ENCODE data around the gene ATP6V0A1. TPM values are rescaled to one million over a fixed set of nuclear protein-coding genes. Genes with fewer than 3 reads are reported as not detected.
"Not testable (repeated sequence)": the region's sequence is repeated elsewhere in the genome, so short reads cannot be mapped to it uniquely, and the experiment has no call there.

Gene ATP6V0A1
- 10 to 100 TPM; 14.6 to 44.3 TPM for total RNA-seq

- Mint-ChIP-seq H3K36me3 (ENCODE audit: low read depth) (peaks cover 21% of the 10 kb centered on the region), H3K4me1 (peaks cover 31% of the 10 kb centered on the region), H3K9me3 (no peaks in the 10 kb centered on the region), H3K27ac (peak within 1 kb of the TSS; percentile 94), H3K4me3 (peak within 1 kb of the TSS; percentile 97), H3K27me3 (no peaks in the 10 kb centered on the region)
- peak; percentile 95 for ATAC-seq (replicated peaks)
Measured at GRCh38 chr17:42458497-42459255, at the start of gene ATP6V0A1. Gene ATP6V0A1, plus strand, starts transcription at chr17:42458878. Its CDS starts 2,017 bp downstream, at chr17:42460895.

GRCh38 chr17:42409523-42410318, 49.0 kb upstream of the ATP6V0A1 start:
- no peak overlapping the region for H3K4me3 Mint-ChIP-seq
- peaks cover 5% of the 10 kb centered on the region for H3K4me1 Mint-ChIP-seq
- ATAC-seq (replicated peaks) = no peak
- H3K27me3 Mint-ChIP-seq = no peaks in the 10 kb centered on the region
- H3K36me3 Mint-ChIP-seq (ENCODE audit: low read depth) = no peaks in the 10 kb centered on the region
- no peak overlapping the region for H3K27ac Mint-ChIP-seq
- no peaks in the 10 kb centered on the region for H3K9me3 Mint-ChIP-seq

- H3K4me1 Mint-ChIP-seq = peaks cover 11% of the 10 kb centered on the region
- no peaks in the 10 kb centered on the region for H3K27me3 Mint-ChIP-seq
- no peak for ATAC-seq (replicated peaks)
- no peaks in the 10 kb centered on the region for H3K9me3 Mint-ChIP-seq
- H3K27ac Mint-ChIP-seq = no peak overlapping the region
- H3K36me3 Mint-ChIP-seq (ENCODE audit: low read depth) = no peaks in the 10 kb centered on the region
- no peak overlapping the region for H3K4me3 Mint-ChIP-seq
Measured at GRCh38 chr17:42410319-42410685, 48.4 kb upstream of the ATP6V0A1 start.

GRCh38 chr17:42411361-42411760, 47.3 kb upstream of the ATP6V0A1 start:
- Mint-ChIP-seq H3K27me3 (no peaks in the 10 kb centered on the region), H3K9me3 (no peaks in the 10 kb centered on the region), H3K4me1 (peaks cover 12% of the 10 kb centered on the region), H3K4me3 (no peak overlapping the region), H3K36me3 (ENCODE audit: low read depth) (no peaks in the 10 kb centered on the region), H3K27ac (no peak overlapping the region)
- no peak for ATAC-seq (replicated peaks)

GRCh38 chr17:42411905-42412679, 46.6 kb upstream of the ATP6V0A1 start:
- Mint-ChIP-seq H3K4me1 (peaks cover 12% of the 10 kb centered on the region), H3K4me3 (no peak overlapping the region), H3K36me3 (ENCODE audit: low read depth) (no peaks in the 10 kb centered on the region), H3K27me3 (no peaks in the 10 kb centered on the region), H3K27ac (no peak overlapping the region), H3K9me3 (no peaks in the 10 kb centered on the region)
- ATAC-seq (replicated peaks) = no peak

- Mint-ChIP-seq H3K36me3 (ENCODE audit: low read depth) (no peaks in the 10 kb centered on the region), H3K27me3 (no peaks in the 10 kb centered on the region), H3K9me3 (no peaks in the 10 kb centered on the region), H3K27ac (no peak overlapping the region), H3K4me3 (no peak overlapping the region), H3K4me1 (peaks cover 7% of the 10 kb centered on the region)
- no peak for ATAC-seq (replicated peaks)
Measured at GRCh38 chr17:42413464-42414040, 45.1 kb upstream of the ATP6V0A1 start.

- Mint-ChIP-seq H3K4me1 (peaks cover 12% of the 10 kb centered on the region), H3K4me3 (peak overlapping the region; percentile 71), H3K36me3 (ENCODE audit: low read depth) (no peaks in the 10 kb centered on the region), H3K27ac (peak overlapping the region; percentile 83), H3K27me3 (no peaks in the 10 kb centered on the region), H3K9me3 (no peaks in the 10 kb centered on the region)
- peak; percentile 96 for ATAC-seq (replicated peaks)
Measured at GRCh38 chr17:42414704-42415409, 43.8 kb upstream of the ATP6V0A1 start.

GRCh38 chr17:42417981-42418380, 40.7 kb upstream of the ATP6V0A1 start:
- H3K4me3 Mint-ChIP-seq; H3K36me3 Mint-ChIP-seq (ENCODE audit: low read depth); ATAC-seq (replicated peaks); H3K9me3 Mint-ChIP-seq; H3K27me3 Mint-ChIP-seq; H3K27ac Mint-ChIP-seq: not testable (repeated sequence)
- H3K4me1 Mint-ChIP-seq = peaks cover 21% of the 10 kb centered on the region

GRCh38 chr17:42421136-42421506, 37.6 kb upstream of the ATP6V0A1 start:
- H3K27me3 Mint-ChIP-seq = peaks cover 4% of the 10 kb centered on the region
- no peaks in the 10 kb centered on the region for H3K9me3 Mint-ChIP-seq
- no peak for ATAC-seq (replicated peaks)
- H3K27ac Mint-ChIP-seq = no peak overlapping the region
- peak overlapping the region; percentile 88 for H3K4me3 Mint-ChIP-seq
- no peaks in the 10 kb centered on the region for H3K36me3 Mint-ChIP-seq (ENCODE audit: low read depth)
- H3K4me1 Mint-ChIP-seq = peaks cover 14% of the 10 kb centered on the region

GRCh38 chr17:42421507-42422338, 37.0 kb upstream of the ATP6V0A1 start:
- ATAC-seq (replicated peaks) = peak; percentile 51
- Mint-ChIP-seq H3K9me3 (no peaks in the 10 kb centered on the region), H3K36me3 (ENCODE audit: low read depth) (no peaks in the 10 kb centered on the region), H3K27me3 (peaks cover 4% of the 10 kb centered on the region), H3K4me3 (peak overlapping the region; percentile 88), H3K4me1 (peaks cover 14% of the 10 kb centered on the region), H3K27ac (no peak overlapping the region)

- H3K27me3 Mint-ChIP-seq = peaks cover 4% of the 10 kb centered on the region
- ATAC-seq (replicated peaks) = peak; percentile 70
Measured at GRCh38 chr17:42422412-42422957, 36.2 kb upstream of the ATP6V0A1 start.

GRCh38 chr17:42422958-42423712, 35.5 kb upstream of the ATP6V0A1 start, which contains the start of gene CAVIN1:
Gene CAVIN1, minus strand, starts transcription at chr17:42423256. Its CDS starts 159 bp downstream, at chr17:42423097.
- peak; percentile 61 for ATAC-seq (replicated peaks)
- H3K4me3 Mint-ChIP-seq = peak within 1 kb of the TSS; percentile 88
- H3K27me3 Mint-ChIP-seq = peaks cover 7% of the 10 kb centered on the region
- H3K27ac Mint-ChIP-seq = no peak within 1 kb of the TSS
- H3K9me3 Mint-ChIP-seq = no peaks in the 10 kb centered on the region
- H3K36me3 Mint-ChIP-seq (ENCODE audit: low read depth) = no peaks in the 10 kb centered on the region
- peaks cover 14% of the 10 kb centered on the region for H3K4me1 Mint-ChIP-seq

More at GRCh38 chr17:42422412-42422957, 36.2 kb upstream of the ATP6V0A1 start:
- H3K4me1 Mint-ChIP-seq = peaks cover 14% of the 10 kb centered on the region
- H3K4me3 Mint-ChIP-seq = peak overlapping the region; percentile 88
- H3K36me3 Mint-ChIP-seq (ENCODE audit: low read depth) = no peaks in the 10 kb centered on the region
- H3K9me3 Mint-ChIP-seq = no peaks in the 10 kb centered on the region
- no peak overlapping the region for H3K27ac Mint-ChIP-seq

All from activated T-helper 17 cell treated with anti-CD3 and anti-CD28 coated beads, Interleukin-2, amount 50 U/mL, for 72 hours (primary cell).